SK-N-SH (cell line): ENCODE results near the gene VGF.

Experiments used
- CTCF ChIP-seq: fragments of 200-600 bp; sonication (generic); IDR thresholded peaks from 2 replicates; pipeline ENCODE4 v1.6.1; 2017; ENCODE audit warnings: antibody characterized with exemption, mild to moderate bottlenecking, moderate library complexity
- MAX ChIP-seq: IDR thresholded peaks from 2 replicates; pipeline ENCODE4 v1.4.0; 2012; ENCODE audit warnings: low read depth
- NRF1 ChIP-seq: IDR thresholded peaks from 2 replicates; pipeline ENCODE4 v1.6.1; 2012; ENCODE audit warnings: low read depth, mild to moderate bottlenecking, low read length
- REST ChIP-seq: IDR thresholded peaks from 2 replicates; pipeline ENCODE4 v1.6.1; 2012; ENCODE audit warnings: mild to moderate bottlenecking, low read depth, low read length, moderate library complexity
- RFX5 ChIP-seq: IDR thresholded peaks from 2 replicates; pipeline ENCODE4 v1.6.1; 2012; ENCODE audit warnings: mild to moderate bottlenecking, improper control_type of control experiment, low read length
- RXRA ChIP-seq: IDR thresholded peaks from 2 replicates; pipeline ENCODE4 v1.4.0; 2012; ENCODE audit warnings: low read depth, mild to moderate bottlenecking, borderline replicate concordance
- SMC3 ChIP-seq: IDR thresholded peaks from 2 replicates; pipeline ENCODE4 v1.6.1; 2012; ENCODE audit warnings: low read depth, low read length, improper control_type of control experiment
- TCF12 ChIP-seq: IDR thresholded peaks from 2 replicates; pipeline ENCODE4 v1.4.0; 2012
- TEAD4 ChIP-seq: IDR thresholded peaks from 2 replicates; pipeline ENCODE4 v1.4.0; 2012; ENCODE audit warnings: mild to moderate bottlenecking, borderline replicate concordance; ENCODE audit not compliant: insufficient read depth

GRCh38 chr7:101134399-101134980 is 30.9 kb downstream of the VGF start:
- TF ChIP-seq RXRA = no peak
- no peak for TF ChIP-seq SMC3
- no peak for TF ChIP-seq TEAD4
- no peak for TF ChIP-seq CTCF
- no peak for TF ChIP-seq RFX5
- no peak for TF ChIP-seq REST
- no peak for TF ChIP-seq MAX
- no peak for TF ChIP-seq NRF1
- TF ChIP-seq TCF12 = no peak
